ENCODE results near the gene ANKS1A.
"Not testable (repeated sequence)": the region's sequence is repeated elsewhere in the genome, so short reads cannot be mapped to it uniquely, and the experiment has no call there.

DNA sequence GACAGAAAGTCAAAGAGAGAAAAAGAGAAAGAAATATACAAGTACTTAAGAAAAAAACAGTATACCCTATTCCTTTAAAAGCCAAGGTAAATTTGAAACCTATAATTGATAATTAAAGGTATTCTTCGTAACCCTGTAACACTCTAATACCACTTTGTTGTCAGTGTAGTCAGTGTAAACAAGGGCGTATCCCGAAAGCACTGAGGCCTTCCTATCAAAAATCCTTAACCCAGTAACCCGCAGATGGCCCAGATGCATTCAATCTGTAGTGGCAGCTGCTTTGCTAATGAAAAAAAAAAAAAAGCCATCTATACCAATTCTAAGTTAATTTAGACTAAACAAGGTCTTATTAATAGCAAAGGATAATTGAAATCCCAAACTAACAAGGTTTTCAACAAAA, 110.9 kb downstream of the ANKS1A start:
- not testable (repeated sequence) for TF ChIP-seq EZH2 (IDR thresholded peaks at IDR 0.05; ENCODE audit: insufficient read depth, poor library complexity, severe bottlenecking); EZH2phosphoT487 (IDR thresholded peaks at IDR 0.05; ENCODE audit: insufficient read depth, low read depth)
